ENCODE measurements around the gene DEXI. TPM values are rescaled to one million over a fixed set of nuclear protein-coding genes. Genes with fewer than 3 reads are reported as not detected.

The DEXI gene
- total and polyA plus RNA-seq, 2 of the 13 experiments (the other 11 are each of a cell fraction or from before 2014, with no cell fraction given): 51.5 to 70.4 TPM

- TF ChIP-seq PBX2 (CRISPR knock-in tag; IDR thresholded peaks at IDR 0.05) (0 out of 2 replicates have a peak, but pooled peaks have one; percentile 12), PHF8 (CRISPR knock-in tag; IDR thresholded peaks at IDR 0.05) (no peak), HDAC2 (CRISPR knock-in tag; IDR thresholded peaks at IDR 0.05) (peak; percentile 10; the same call in 1 of the 2 replicates), ZNF530 (CRISPR knock-in tag; IDR thresholded peaks at IDR 0.05; ENCODE audit: low read depth) (no peak), LCORL (IDR thresholded peaks at IDR 0.05) (peak; percentile 99), LCORL (CRISPR knock-in tag; IDR thresholded peaks at IDR 0.05) (no peak), ZGPAT (CRISPR knock-in tag; IDR thresholded peaks at IDR 0.05) (no peak), THAP11 (CRISPR knock-in tag; IDR thresholded peaks at IDR 0.05) (0 out of 2 replicates have a peak, but pooled peaks have one; percentile 4), SPEN (CRISPR knock-in tag; IDR thresholded peaks at IDR 0.05; ENCODE audit: low read depth) (no peak), ATF5 (CRISPR knock-in tag; IDR thresholded peaks at IDR 0.05; ENCODE audit: low read depth) (no peak), ZNF280B (CRISPR knock-in tag; IDR thresholded peaks at IDR 0.05; ENCODE audit: borderline replicate concordance) (0 out of 2 replicates have a peak, but pooled peaks have one; percentile 65), CEBPG (CRISPR knock-in tag; IDR thresholded peaks at IDR 0.05) (peak; percentile 65), HDAC1 (CRISPR knock-in tag; IDR thresholded peaks at IDR 0.05) (peak; percentile 45; the same call in 1 of the 2 replicates), MXI1 (IDR thresholded peaks at IDR 0.05; ENCODE audit: borderline replicate concordance, low read depth, low read length) (peak; percentile 11; the same call in 1 of the 3 replicates), ZMYM3 (CRISPR knock-in tag; IDR thresholded peaks at IDR 0.05) (peak; percentile 93), KDM1A (CRISPR knock-in tag; IDR thresholded peaks at IDR 0.05) (peak; percentile 64; the same call in 1 of the 2 replicates), ZNF607 (CRISPR knock-in tag; IDR thresholded peaks at IDR 0.05; ENCODE audit: borderline replicate concordance) (peak; percentile 67; the same call in 1 of the 2 replicates), HMG20A (CRISPR knock-in tag; IDR thresholded peaks at IDR 0.05; ENCODE audit: borderline replicate concordance) (0 out of 2 replicates have a peak, but pooled peaks have one; percentile 17), SP4 (CRISPR knock-in tag; IDR thresholded peaks at IDR 0.05) (peak; percentile 62; the same call in 1 of the 2 replicates), REXO4 (CRISPR knock-in tag; IDR thresholded peaks at IDR 0.05; ENCODE audit: borderline replicate concordance) (no peak)
Measured at GRCh38 chr16:10921536-10922327, 20.5 kb downstream of the DEXI start (continued).
